Stimulated activated CD4-positive, alpha-beta T cell treated with anti-CD3 and anti-CD28 coated beads, Interleukin-15, amount 100 ng/mL, for 1 hour (primary cell): Measurements from ENCODE around the gene TMCO4.
"Not testable (repeated sequence)": the region's sequence is repeated elsewhere in the genome, so short reads cannot be mapped to it uniquely, and the experiment has no call there.

ENCODE experiments used
- DNase-seq, 2 donors: peaks; one replicate each; pipeline ENCODE4 v3.0.0-alpha.2; 2020; ENCODE audit warnings: low read depth in 1 of 2, low spot score in 1 of 2

Gene TMCO4

GRCh38 chr1:19814244-19814661, 14.5 kb upstream of the TMCO4 start:
- DNase-seq, result no peak

GRCh38 chr1:19813643-19813960, 13.9 kb upstream of the TMCO4 start:
- DNase-seq, result no peak

GRCh38 chr1:19812875-19813642, 13.3 kb upstream of the TMCO4 start:
- no peak for DNase-seq

- DNase-seq, result peak in 1 of 2 donors; percentile 33
Measured at GRCh38 chr1:19811206-19811851, 11.6 kb upstream of the TMCO4 start.

- no peak for DNase-seq
Measured at GRCh38 chr1:19809044-19809750, 9.5 kb upstream of the TMCO4 start.

GRCh38 chr1:19808351-19808750, 8.6 kb upstream of the TMCO4 start:
- DNase-seq, result no peak

- no peak for DNase-seq
Measured at GRCh38 chr1:19804831-19805251, 5.1 kb upstream of the TMCO4 start.

GRCh38 chr1:19802269-19802668, 2.6 kb upstream of the TMCO4 start:
- DNase-seq, result no peak

- DNase-seq, result peak in 1 of 2 donors; percentile 26
Measured at GRCh38 chr1:19800076-19800804, 524 bp upstream of the TMCO4 start.

- no peak for DNase-seq
Measured at GRCh38 chr1:19798486-19799229, 1.1 kb downstream of the TMCO4 start.

- DNase-seq, result no peak
Measured at GRCh38 chr1:19797827-19798226, 1.9 kb downstream of the TMCO4 start.

- DNase-seq, result no peak
Measured at GRCh38 chr1:19794583-19794982, 5.1 kb downstream of the TMCO4 start.

- no peak for DNase-seq
Measured at GRCh38 chr1:19793360-19794046, 6.2 kb downstream of the TMCO4 start.

GRCh38 chr1:19792237-19793002, 7.3 kb downstream of the TMCO4 start:
- DNase-seq, result no peak

- DNase-seq, result not testable (repeated sequence)
Measured at GRCh38 chr1:19790061-19790975, 9.4 kb downstream of the TMCO4 start.

- DNase-seq, result no peak
Measured at GRCh38 chr1:19786988-19787423, 12.7 kb downstream of the TMCO4 start.

GRCh38 chr1:19785660-19786059, 14.1 kb downstream of the TMCO4 start:
- no peak for DNase-seq

- no peak for DNase-seq
Measured at GRCh38 chr1:19780267-19780877, 19.3 kb downstream of the TMCO4 start.
